Measurements from ENCODE around the gene UTP3.

- TF ChIP-seq CTCF (IDR thresholded peaks at IDR 0.05) (no peak), POLR2A (IDR thresholded peaks at IDR 0.05) (no peak)
Observed at GRCh38 chr4:70667740-70668535, 20.4 kb upstream of the UTP3 start.

Measured in adrenal gland (tissue), 5 donors.